SK-N-MC (cell line): ENCODE measurements around the gene RBMS1.

Experiments
- EZH2 ChIP-seq: fragments of 200-600 bp; sonication (generic); IDR thresholded peaks from one replicate; pipeline ENCODE4 v1.6.1; 2017; ENCODE audit warnings: antibody characterized with exemption
- FOXP2 ChIP-seq: optimal IDR thresholded peaks from 2 replicates; pipeline ENCODE3; 2011; ENCODE audit warnings: mild to moderate bottlenecking, moderate library complexity; ENCODE audit not compliant: insufficient read depth; ENCODE audit errors: extremely low read length, control extremely low read depth
- POLR2AphosphoS5 ChIP-seq: IDR thresholded peaks from 2 replicates; pipeline ENCODE4 v1.6.1; 2012; ENCODE audit warnings: mild to moderate bottlenecking, low read depth, low read length, borderline replicate concordance

DNA sequence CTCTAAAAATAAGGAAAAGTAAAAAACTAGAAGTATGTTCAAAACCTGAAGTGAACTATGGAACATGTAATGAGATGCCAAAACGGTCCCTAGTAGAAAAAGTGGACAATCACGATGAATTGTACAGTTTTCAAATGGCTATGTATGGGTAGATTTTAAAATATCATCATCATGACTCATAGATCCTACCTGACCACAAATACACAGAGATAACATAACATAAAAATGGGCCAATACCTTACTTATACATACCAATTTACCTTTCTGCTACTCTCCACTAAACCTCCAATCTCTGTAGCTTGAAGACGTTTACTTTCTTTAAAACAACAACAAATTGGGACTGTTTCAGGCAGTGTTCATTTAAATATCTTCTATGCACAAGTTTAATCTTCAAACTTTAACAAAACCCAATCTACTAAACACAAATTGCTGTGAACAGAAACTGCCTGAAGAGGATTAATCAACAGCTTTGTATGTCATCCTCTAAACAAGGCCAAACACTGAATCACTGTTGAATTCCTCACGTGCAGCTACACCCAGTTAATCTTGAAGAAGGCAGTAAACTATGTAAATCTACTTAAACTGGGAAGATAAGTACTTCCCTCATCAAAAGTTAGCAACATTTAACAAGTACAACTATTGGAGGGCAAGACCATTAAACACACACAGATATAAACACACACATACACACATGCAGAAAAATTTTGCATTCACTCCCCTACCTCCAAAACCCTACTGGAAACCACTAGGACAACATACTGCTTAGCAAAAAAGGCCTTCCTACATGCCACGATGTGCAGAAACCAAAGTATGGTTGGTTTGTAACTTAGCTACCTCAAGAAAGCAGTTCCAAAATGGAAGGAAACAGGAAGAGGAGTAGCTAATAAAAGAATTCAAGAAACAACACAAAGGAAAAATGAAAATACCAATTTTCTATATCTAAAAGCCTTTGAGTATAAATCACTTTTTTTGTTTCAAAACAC, 90.3 kb downstream of the RBMS1 start:
- no peak for TF ChIP-seq EZH2
- no peak for TF ChIP-seq POLR2AphosphoS5
- no peak for TF ChIP-seq FOXP2
